Measurements from ENCODE around the gene ITGA1.
"Not testable (repeated sequence)": the region's sequence is repeated elsewhere in the genome, so short reads cannot be mapped to it uniquely, and the experiment has no call there.

Gene ITGA1

DNA sequence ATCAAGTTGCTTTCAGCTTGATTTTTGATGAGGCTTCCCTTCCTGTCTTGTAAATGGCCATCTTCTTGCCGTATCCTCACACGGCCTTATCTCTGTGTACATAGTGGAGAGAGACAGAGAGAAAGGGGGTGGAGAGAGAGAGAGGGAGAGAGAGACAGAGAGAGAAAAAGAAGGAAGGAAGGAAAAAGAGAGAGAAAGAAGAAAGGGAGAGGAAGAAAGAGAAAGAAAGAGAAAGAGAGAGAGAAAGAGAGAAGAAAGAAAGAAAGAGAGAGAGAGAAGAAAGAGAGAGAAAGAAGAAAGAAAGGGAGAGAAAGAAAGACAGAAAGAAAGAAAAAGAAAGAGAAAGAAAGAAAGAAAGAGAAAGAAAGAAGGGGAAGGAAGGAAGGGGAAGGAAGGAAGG lies 46.6 kb downstream of the ITGA1 start:
- DNase-seq: no peak

DNA sequence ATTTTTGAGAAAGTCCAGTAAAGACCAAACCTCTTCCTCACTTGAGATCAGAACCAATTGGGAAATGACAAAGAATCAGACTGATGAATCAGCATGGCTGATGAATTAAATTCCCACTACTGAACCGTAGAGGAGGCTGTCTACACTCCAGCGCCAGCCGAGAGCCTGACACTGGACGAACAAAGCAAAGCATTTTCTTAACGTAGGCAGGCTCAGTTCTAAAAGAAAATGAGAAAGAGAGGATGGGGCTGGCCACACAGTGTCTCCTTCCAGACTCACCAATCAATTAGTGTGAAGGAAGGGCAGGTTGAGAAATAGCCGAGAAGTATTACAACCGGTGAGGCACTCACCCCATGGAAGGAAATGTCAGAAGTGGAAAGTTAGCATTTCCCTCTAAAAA lies 49.4 kb downstream of the ITGA1 start:
- no peak for DNase-seq

DNA sequence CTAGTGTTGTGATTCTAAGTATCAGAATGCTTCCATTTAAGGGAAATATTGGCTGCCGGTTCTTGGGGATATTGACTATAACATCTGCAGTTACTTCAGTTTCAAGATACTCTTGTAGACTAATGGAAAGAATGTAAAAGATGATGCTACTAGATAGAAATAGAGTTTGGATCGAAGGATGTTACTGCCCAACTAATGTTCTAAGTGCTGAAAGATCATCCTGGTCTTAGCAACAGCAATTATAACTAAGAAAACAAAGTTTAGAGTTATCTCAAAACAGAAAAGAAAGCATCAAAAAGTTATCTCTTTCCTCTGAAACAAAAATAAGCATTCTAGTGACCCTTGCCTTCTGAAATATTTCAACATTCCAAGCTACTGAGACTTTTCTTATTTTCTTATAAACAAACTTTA lies 49.9 kb downstream of the ITGA1 start:
- no peak for DNase-seq

DNA sequence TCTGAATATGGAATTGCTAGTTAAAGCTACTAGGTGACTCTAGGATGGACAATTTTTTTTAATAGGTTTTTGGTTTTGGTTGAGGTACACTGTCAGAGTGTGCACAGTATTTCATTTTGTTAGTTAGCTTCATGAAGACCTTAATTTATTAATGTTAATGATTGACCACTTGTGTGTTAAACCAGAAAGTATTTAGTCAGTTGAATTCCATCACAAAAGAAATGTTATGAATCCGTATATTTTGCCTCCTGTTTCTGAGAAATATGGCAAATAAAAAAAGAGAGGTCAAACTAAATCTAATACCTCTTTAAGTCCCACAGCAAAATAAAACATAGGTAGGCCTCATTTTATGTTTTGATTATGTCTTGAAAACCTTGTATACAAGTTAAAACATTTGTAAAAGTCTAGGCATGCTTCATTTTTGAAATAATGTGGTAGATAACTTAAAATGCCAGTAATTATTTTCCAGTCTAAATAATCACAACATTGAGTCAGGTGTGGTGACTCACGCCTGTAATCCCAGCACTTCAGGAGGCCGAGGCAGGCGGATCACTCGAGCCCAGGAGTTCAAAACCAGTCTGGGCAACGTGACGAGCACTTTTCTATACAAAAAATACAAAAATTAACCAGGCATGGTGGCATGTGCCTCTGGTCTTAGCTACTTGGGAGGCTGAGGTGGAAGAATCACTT lies 50.8 kb downstream of the ITGA1 start:
- no peak for DNase-seq

DNA sequence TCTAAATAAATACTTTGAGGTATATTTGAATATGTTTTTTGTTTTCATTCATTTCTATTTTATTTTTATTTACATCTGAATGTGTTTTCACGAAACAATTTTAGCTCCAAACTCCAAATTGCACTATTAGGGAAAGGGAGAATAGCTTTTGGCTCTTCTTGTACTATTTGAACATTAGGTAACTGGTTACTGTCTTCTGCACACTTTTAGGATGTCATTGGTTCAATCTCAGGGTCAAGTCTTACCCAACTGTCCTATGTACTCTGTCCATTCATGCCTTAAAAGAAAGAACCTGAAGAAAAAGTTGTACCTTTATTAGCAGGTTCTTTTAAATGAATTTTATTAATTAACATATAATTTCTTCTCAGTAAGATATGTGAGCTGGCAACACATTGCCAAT lies 51.6 kb downstream of the ITGA1 start:
- DNase-seq: no peak

DNA sequence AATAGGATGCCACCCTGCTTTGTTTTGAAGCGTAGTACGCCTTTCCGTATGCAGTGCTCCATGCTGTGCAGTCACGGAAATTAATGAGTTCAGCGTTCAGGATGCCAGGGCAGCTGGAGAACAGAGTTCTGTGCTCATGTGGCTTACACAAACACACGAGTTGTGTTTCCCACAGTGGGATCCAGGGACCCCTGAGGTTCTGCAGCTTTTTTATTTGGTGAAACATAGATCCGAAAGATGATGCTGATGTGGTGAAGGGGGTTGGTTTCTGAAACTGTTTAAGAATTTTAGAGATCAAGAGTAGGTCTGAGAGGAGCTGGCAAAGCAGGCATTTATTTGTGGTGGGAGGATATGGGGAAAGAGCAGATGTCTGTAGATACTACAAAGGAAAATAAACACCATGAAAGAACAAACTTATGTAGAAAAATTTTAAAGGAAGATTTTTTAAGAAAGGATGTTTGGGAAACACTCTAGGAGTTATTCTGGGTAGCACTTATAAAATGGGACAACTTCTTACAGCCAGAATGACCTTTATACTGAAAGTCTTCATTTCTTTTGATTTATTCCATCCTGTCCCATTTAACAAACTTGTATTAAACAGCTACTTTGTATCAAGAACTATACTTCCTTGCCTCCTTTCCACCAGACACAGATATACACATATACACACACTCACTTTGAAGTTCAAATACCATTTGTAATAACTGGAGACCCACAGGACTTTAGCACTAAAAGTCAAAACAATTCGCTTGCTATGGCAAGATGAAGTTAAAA lies 52.7 kb downstream of the ITGA1 start:
- DNase-seq: no peak

DNA sequence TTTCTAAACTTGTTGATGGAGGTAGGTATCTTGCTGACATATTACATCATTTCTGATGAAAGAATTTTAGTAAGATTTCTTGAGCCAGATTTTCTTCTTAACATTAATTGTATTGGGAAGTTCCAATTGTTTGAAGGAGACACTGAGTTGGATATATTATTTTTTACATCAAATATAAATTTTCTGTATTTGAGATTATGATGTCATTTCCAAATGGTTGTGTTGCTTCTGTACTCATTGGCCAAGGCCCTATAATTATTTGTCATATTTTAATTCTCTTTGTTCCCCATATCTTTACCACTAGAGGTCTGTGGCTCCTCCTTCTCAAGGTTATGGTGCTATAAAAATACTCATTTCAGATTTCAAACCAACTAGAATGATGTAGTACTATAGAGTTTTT lies 53.4 kb downstream of the ITGA1 start:
- DNase-seq: no peak

DNA sequence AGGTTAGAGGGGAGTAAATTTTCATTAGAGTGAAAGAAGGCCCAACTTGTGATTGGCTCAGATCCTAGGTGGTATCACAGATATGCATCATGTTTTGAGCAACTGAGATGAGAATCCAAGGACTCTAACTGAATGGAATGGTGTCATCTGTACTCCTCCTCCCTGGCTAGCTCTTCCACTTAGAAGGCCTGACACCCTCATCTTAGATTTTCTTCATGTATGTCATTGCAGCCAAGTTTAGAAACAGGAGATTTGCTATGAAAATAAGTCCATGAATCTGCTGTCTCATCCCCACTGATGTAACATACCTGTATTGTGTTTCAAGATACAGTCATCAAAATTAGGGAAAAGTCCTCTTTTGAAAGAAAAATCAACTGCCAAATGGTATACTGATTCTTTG lies 54.4 kb downstream of the ITGA1 start:
- DNase-seq: no peak

DNA sequence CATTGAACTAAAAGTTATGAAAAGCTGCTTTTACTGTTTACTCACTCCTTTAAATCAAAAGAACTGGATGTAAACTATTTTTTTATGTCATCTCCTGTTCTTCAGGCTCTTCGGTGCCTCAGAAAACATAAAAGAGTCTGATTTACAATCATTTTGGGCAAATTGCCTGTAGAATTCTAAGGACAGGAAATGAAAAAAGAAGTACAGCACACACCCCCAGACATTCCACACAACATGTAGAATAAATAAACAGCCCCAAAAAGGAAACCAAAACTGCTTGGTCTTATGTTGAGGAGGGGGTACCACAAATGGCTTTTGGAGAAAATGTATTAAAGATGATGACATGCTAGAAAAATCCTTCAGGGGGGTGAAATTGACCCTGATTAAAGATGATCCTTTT lies 57.2 kb downstream of the ITGA1 start:
- DNase-seq: no peak

DNA sequence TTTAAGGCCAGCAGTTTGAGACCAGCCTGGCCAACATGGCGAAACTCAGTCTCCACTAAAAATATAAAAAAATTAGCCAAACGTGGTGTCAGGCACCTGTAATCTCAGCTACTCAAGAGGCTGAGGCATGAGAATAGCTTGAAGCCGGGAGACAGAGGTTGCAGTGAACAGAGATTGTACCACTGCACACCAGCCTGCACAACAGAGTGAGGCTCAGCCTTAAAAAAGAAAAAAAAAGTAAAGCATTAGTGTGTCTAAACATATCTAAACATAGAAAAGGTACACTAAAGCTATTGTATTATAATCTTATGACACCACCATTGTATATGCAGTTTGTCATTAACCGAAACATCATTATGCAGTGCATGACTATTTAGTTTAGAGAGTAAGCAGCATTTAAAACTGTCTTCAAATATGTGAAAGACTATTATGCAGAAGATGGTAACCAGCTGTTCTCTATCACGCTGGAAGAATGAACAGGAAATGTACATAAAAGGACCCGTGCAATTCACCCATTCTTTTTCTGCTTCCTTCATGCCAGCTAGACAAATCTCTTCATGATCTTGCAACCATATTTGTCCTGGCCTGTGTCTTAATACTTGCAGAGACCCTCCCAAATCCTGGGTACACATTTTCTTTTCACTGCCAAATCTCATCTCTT lies 58.6 kb downstream of the ITGA1 start:
- no peak for DNase-seq

DNA sequence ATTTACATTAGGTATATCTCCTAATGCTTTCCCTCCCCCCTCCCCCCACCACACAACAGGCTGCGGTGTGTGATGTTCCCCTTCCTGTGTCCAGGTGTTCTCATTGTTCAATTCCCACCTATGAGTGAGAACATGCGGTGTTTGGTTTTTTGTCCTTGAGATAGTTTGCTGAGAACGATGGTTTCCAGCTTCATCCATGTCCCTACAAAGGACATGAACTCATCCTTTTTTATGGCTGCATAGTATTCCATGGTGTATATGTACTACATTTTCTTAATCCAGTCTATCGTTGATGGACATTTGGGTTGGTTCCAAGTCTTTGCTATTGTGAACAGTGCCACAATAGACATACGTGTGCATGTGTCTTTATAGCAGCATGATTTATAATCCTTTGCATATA lies 61.0 kb downstream of the ITGA1 start:
- not testable (repeated sequence) for DNase-seq

DNA sequence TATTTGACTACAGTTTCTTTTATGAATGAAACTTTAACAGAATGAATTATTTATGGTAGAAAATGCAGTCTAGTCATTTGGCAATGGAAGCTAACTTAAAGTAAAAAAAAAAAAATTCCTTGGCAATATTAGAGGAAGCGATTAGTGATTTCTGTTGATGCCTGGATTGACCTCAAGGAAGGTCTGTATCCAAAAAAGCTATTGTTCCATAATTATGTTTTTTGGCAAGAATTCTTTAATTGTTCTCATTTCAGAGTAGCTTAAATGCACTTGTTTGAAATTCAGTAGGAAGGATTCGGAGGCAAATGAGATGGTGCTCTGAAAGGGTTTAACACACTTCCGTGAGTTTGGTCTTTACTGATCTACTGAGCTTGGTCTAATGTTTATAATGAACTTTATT lies 61.8 kb downstream of the ITGA1 start:
- no peak for DNase-seq

DNA sequence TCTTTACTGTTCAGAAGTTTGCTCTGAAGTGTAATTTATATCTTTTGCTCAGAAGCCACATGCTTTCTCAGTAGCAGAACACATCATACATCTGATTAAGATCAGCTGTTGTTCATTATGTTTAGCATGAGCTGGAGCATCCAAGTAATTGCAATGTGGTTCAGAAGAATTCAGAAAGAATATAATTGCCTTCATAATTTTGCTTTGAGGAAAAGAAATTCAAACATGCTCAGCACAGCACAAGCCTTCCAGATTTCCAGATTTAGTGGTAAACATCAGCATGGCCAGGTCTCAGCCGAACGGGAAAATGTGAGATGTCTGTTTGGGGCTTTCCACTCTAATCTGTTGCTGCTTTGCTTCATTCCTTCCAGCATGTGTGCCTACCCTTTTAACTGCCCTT lies 65.9 kb downstream of the ITGA1 start:
- no peak for DNase-seq

DNA sequence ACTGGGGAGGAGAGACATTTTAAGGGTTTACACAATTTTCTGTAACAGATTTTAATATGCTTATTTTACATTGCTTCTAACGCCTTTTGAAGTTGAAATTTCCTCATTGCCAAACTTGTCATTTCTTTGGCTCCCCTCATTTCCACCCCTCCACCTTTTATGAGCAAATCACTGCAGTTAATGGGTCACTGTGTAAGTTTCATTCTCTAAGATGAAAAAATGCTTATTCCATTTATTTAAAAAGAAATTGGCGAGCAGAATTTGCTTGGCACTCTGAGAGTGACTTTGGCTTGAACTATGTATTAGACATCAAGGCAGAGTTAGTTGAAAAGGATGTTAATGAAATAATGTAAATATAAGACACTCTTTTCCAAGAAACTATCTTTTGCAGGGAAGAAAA lies 66.6 kb downstream of the ITGA1 start:
- DNase-seq: no peak

DNA sequence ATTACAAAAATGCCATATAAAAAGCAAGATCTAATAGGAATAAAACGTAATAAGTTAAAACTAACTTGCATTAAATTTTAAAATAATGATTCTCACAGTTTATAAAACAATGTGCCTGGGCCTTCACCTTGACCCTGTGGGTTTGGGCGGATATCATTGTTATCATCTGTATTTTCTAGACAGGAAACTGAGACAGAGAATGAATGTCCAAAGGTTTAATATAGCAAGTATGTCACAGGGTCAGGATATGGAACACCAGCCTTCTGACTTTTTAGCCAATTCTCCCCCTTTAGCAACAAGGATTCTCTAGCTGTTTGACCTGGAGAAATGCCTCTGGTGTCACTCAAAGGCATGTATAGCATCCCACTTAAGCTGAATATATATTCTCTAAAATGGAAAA lies 67.2 kb downstream of the ITGA1 start:
- no peak for DNase-seq

DNA sequence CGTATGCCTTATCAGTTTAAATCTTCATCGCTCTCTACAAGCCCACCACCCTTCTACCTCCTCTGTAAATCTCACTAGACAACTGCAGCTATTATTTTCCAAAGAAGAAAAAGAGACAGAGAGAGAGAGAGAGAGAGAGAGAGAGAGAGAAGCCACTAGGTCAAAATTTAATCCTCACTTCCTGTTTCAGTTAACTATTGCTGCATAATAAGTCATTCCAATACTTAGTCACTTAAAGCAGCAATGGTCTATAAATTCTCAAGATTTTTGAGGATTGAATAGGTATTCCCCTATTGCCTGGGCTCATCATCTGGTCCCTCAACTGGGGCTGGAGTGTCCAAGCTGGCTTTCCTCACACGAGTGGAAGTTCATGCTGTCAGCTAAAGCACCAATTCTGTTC lies 68.8 kb downstream of the ITGA1 start:
- DNase-seq: no peak

DNA sequence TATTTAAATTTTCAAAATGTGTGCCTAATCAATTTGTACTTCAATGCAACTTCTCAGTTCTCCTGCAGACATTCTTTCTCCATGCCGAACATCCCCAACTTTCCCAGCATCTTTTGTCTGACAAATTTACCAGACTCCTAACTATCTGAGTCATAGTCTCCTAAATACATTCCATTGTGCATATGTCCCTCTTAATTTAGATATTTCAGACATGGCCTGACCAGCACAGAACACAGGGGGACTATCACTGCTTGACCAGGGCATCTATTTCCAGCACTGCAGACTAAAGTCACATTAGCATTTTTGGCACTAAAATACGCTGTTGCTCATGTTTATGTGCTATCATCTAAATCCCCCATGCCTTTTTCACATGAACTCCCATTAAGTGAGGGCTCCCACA lies 71.9 kb downstream of the ITGA1 start:
- no peak for DNase-seq

DNA sequence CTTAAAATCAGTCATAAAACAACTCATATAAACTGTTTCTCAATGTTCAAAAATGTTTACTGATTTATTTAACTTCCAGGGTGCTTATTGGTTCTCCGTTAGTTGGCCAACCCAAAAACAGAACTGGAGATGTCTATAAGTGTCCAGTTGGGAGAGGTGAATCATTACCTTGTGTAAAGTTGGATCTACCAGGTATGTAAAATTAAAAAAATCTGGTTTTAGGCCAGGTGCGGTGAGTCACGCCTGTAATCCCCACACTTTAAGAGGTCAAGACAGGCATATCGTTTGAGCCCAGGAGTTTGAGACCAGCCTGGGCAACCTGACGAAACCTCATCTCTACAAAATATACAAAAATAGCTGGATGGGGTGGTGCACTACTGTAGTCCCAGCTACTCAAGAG lies 73.7 kb downstream of the ITGA1 start:
- no peak for DNase-seq

DNA sequence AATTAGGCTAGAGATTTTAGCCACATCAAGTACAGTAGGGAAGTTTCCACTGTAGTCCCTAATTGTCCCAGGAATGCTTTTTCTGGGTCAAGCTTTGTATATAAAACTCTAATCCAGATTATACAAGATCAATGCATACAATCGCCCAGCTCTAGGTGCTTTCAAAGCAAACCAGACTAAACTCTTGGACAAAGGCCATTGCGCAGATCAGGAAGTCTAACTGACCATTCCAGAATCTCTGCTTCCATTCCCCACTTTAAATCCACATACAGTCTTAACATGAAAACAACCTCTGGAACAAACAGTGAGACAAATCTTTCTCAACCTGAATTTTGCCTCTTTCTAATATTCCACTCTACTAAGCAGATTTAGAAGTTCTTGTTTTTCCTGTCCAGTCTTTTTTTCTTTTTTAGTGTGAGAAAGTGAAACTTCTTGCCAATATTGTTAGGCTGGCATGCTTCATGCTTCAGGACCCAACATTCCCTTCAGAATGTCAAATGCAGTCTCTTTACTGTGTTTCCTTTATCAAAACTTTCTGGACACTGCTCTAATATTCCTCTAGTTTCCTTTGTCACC lies 76.1 kb downstream of the ITGA1 start:
- no peak for DNase-seq

DNA sequence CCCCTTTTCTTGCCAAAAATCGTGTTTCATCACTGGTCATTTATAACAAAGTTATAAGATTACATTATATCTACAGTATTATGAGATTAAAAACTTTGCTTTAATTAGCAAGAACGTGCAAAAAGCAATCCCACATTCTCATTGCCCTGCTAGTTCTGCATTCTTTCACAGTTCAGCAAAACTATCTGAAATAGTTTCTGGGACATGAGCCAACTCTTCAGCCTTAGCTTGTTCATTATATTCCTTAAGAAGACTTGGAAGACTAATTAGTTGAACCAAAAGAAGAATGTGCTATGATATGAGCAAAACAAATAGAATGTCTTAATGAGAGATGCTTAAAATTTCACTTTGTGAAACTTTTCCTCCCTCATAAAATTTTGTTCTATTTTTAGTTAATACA lies 76.7 kb downstream of the ITGA1 start:
- no peak for DNase-seq

DNA sequence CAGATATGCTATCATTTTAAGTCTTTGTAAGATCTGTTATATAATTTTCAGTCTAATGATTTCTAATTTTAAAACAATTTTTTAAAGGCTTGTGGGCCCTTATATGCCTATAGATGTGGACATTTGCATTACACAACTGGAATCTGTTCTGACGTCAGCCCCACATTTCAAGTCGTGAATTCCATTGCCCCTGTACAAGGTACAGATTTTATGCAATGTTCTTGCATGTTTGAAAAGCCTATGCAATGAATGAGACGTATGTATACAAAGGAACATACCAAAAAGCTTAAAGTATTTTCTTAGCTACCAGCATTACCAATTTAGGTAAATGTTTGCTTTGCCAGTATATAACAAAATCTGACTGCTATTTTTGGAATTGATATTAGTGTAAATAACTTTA lies 77.2 kb downstream of the ITGA1 start:
- no peak for DNase-seq

DNA sequence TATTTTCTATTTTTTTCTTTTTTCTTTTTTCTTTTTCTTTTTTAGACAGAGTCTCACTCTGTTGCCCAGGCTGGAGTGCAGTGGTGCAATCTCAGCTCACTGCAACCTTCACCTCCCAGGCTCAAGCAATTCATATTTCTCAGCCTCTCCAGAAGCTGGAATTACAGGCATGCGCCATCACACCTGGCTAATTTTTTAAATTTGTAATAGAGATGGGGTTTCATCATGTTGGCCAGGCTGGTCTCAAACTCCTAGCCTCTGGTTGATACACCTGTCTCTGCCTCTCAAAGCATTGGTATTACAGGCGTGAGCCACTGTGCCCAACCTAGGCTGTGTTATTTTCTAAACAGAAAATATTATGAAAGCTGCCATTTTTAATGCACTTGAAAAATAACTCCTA lies 78.3 kb downstream of the ITGA1 start:
- DNase-seq: not testable (repeated sequence)

DNA sequence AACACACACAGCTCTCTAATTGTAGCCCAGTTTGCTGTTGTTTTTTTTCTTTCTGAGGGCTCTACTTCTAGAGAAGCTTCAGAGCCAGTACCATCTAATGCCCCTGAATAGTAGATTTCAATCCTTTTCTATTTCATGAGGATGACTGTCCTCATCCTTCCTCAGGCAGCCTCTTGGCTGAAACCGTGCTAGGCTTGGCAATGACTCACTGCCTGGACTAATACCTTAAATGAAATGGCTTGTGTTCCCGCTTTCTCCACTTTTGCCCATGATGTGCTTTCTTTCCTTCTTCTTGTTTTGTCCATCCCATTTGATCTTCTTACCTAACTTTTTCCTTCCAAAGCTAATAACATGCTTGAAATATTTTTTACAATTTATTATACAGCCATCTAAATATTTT lies 80.1 kb downstream of the ITGA1 start:
- no peak for DNase-seq

DNA sequence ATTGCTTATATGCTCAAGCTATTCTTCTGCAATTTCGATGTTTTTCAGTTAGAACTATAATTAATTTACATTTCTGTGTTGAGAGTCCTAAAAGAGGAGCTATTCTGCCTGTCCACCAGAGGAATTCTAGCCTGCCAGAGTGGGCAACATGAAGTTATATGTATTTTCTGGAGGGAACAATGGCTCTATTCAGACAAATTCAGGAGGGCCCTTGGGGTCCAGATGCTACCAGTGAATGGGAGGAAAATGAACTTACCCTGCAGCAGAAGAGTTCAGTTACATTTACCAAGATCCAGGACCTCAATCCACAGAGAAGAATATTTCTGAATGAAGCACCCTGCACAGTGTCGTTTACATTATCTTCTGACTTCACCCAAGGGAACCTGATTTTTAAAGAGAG lies 80.7 kb downstream of the ITGA1 start:
- no peak for DNase-seq

All from activated naive CD4-positive, alpha-beta T cell treated with Interleukin-2 at 50 U/mL for 16 hours (primary cell).